ENCODE results near the gene LGALS7B.
"Not testable (repeated sequence)": the region's sequence is repeated elsewhere in the genome, so short reads cannot be mapped to it uniquely, and the experiment has no call there.

LGALS7B gene

DNA sequence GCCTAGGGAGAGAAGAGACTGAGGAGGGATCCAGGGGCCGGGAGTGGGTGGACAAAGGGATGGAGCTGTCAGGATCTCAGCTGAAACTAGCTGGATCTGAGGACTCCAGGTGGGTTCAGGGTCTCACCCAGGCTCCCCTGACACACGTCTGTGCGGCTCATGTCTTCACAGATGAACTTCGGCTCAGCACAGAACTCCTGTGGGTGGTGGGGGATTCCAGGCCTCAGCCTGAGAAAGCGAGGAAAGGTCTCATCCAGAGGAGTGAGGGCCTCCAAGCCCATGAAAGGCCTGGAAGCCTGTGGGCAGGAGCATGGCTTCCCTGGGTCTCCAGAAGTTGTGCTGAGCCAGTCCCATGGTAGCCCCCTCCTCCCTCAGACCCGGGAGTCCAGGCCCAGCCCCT lies 46.1 kb upstream of the LGALS7B start:
- in situ Hi-C loops (cut with HindIII; ENCODE audit: low sequenced_read_pairs), result no loop called here
- no peak for DNase-seq (ENCODE audit: low read depth, low spot score)
- no peak overlapping the region for H3K4me3 ChIP-seq (ENCODE audit: low read depth, low read length)
- TF ChIP-seq, protein P1, sequence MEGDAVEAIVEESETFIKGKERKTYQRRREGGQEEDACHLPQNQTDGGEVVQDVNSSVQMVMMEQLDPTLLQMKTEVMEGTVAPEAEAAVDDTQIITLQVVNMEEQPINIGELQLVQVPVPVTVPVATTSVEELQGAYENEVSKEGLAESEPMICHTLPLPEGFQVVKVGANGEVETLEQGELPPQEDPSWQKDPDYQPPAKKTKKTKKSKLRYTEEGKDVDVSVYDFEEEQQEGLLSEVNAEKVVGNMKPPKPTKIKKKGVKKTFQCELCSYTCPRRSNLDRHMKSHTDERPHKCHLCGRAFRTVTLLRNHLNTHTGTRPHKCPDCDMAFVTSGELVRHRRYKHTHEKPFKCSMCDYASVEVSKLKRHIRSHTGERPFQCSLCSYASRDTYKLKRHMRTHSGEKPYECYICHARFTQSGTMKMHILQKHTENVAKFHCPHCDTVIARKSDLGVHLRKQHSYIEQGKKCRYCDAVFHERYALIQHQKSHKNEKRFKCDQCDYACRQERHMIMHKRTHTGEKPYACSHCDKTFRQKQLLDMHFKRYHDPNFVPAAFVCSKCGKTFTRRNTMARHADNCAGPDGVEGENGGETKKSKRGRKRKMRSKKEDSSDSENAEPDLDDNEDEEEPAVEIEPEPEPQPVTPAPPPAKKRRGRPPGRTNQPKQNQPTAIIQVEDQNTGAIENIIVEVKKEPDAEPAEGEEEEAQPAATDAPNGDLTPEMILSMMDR (IDR thresholded peaks at IDR 0.05; ENCODE audit: low read depth, low read length), result no peak

DNA sequence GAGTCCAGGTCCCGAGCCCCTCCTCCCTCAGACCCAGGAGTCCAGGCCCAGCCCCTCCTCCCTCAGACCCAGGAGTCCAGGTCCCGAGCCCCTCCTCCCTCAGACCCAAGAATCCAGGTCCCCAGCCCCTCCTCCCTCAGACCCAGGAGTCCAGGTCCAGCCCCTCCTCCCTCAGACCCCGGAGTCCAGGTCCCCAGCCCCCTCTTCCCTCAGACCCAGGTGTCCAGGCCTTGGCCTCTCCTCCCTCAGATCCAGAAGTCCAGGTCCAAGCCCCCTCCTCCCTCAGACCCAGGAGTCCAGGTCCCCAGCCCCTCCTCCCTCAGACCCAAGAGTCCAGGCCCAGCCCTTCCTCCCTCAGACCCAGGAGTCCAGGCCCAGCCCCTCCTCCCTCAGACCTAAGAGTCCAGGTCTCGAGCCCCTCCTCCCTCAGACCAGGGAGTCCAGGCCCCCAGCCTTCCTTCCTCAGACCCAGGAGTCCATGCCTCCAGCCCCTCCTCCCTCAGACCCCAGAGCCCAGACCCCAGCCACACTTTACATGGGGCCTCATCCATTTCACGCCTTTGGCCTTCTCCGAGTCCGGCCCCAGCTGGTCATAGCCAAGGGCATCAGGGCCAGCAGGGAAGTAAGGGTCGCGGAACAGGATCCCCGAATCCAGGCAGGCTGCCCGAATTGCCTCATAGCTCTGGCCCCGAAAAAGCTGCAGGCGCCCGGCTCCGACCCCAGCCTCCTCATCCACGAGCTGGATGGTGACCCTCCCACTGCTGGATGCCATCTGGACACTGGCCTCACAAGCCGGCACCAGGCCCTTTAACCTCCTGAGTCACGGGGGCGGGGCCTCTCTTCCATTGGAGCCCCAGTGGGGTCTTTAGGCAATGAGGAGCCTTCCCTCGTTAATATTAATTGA lies 45.4 kb upstream of the LGALS7B start:
- no peak for DNase-seq (ENCODE audit: low read depth, low spot score)
- in situ Hi-C loops (cut with HindIII; ENCODE audit: low sequenced_read_pairs), result no loop called here
- TF ChIP-seq, protein P1 (IDR thresholded peaks at IDR 0.05; ENCODE audit: low read depth, low read length), result no peak
- H3K4me3 ChIP-seq (ENCODE audit: low read depth, low read length), result no peak overlapping the region

DNA sequence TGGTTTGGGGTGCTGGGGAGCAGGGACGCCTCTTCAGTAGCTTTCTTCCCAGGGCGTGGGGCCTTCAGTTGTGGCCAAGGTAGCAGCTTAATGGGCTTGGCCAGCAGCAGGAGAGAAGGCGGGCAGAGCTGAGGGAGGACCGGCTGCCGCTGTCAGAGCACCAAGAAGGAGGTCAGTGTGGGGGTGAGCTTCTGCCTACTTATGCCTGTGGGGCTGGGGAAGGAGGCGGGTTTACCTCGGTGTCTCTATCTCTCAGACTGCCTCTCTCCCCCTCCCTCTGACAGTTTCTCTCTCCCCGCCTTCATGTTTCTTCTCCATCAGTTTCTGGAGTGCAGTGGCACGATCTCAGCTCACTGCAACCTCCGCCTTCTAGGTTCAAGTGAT lies 44.7 kb upstream of the LGALS7B start, which contains the start of gene CAPN12:
Gene CAPN12 (minus strand): TSS at position 177 of the 384 bp plus-strand sequence. CDS start 309 bp downstream, outside the sequence.
- TF ChIP-seq, protein P1 (IDR thresholded peaks at IDR 0.05; ENCODE audit: low read depth, low read length), result no peak
- no peak for DNase-seq (ENCODE audit: low read depth, low spot score)
- in situ Hi-C loops (cut with HindIII; ENCODE audit: low sequenced_read_pairs), result no loop called here
- H3K4me3 ChIP-seq (ENCODE audit: low read depth, low read length), result no peak within 1 kb of the TSS

DNA sequence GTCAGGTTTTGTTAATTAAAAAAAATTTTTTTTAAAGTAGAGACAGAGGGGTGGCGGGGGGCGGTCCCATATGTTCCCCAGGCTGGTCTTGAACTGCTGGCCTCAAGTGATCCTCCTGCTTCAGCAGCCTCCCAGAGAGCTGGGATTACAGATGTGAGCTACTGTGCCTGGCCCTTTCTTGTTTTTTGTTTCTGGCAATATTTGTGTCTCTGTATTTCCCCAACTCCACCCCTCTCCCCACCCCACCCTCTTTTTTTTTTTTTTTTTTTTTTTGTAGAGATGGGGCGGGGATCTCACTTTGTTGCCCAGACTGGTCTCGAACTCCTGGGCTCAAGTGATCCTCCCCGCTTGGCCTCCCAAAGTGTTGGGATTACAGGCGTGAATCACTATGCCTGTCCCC lies 44.1 kb upstream of the LGALS7B start:
- H3K4me3 ChIP-seq (ENCODE audit: low read depth, low read length), result no peak overlapping the region
- no peak for DNase-seq (ENCODE audit: low read depth, low spot score)
- TF ChIP-seq, protein P1 (IDR thresholded peaks at IDR 0.05; ENCODE audit: low read depth, low read length), result no peak
- in situ Hi-C loops (cut with HindIII; ENCODE audit: low sequenced_read_pairs), result no loop called here

DNA sequence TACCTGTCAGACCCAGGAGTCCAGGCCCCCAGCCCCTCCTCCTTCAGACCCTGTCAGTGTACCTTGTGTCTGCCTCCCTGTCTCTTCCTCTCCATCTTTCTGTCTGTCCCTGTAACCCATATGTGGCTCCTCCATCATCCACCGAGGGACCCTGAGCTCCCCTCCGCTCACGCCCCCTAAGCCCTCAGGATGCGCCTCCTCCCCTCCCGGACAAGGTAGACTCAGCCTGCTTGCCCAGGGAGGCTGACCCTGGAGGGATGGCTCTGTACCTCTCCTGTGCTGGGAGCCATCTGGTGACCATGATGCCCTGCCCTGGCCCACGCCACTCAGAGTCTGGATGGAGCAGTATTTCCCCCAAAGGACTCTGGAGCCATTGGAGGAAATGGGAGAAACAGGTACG lies 43.7 kb upstream of the LGALS7B start:
- in situ Hi-C loops (cut with HindIII; ENCODE audit: low sequenced_read_pairs), result no loop called here
- H3K4me3 ChIP-seq (ENCODE audit: low read depth, low read length), result no peak overlapping the region
- TF ChIP-seq, protein P1 (IDR thresholded peaks at IDR 0.05; ENCODE audit: low read depth, low read length), result no peak
- no peak for DNase-seq (ENCODE audit: low read depth, low spot score)

DNA sequence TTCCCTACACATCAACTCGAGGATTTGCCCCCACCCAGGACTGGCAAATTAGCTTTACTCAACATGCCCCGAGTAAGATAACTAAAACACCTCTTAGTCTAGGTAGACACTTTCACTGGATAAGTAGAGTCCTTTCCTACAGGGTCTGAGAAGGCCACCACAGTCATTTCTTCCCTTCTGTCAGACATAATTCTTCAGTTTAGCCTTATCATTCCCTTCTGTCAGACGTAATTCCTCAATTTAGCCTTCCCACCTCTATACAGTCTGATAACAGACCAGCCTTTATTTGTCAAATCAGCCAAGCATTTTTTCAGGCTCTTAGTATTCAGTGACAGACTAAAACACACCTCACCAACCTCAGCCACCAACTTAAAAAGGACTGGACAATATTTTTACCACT lies 35.2 kb upstream of the LGALS7B start:
- in situ Hi-C loops (cut with HindIII; ENCODE audit: low sequenced_read_pairs); H3K4me3 ChIP-seq (ENCODE audit: low read depth, low read length); DNase-seq (ENCODE audit: low read depth, low spot score): not testable (repeated sequence)

DNA sequence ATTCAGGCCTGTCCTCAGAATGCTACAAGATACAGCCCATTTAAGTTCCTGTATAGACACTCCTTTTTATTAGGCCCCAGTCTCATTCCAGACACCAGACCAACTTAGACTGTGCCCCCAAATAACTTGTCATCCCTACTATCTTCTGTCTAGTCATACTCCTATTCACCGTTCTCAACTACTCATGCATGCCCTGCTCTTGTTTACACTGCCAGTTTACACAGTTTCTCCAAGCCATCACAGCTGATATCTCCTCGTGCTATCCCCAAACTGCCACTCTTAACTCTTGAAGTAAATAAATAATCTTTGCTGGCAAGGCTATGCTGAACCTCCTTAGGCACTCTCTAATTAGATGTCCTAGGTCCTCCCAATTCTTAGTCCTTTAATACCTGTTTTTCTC lies 34.8 kb upstream of the LGALS7B start:
- H3K4me3 ChIP-seq (ENCODE audit: low read depth, low read length); in situ Hi-C loops (cut with HindIII; ENCODE audit: low sequenced_read_pairs); DNase-seq (ENCODE audit: low read depth, low spot score): not testable (repeated sequence)
